CD1c-positive myeloid dendritic cell (primary cell): ENCODE data around the gene CFL2.
"Not testable (repeated sequence)": the region's sequence is repeated elsewhere in the genome, so short reads cannot be mapped to it uniquely, and the experiment has no call there.

Source experiments
- DNase-seq: peaks from one replicate; pipeline ENCODE4 v3.0.0-alpha.2; 2016; ENCODE audit errors: extremely low spot score

The CFL2 gene

GRCh38 chr14:34711796-34712712 is 2.3 kb downstream of the CFL2 start:
- DNase-seq: no peak

GRCh38 chr14:34711169-34711568 is 3.2 kb downstream of the CFL2 start:
- no peak for DNase-seq

GRCh38 chr14:34710744-34711143 is 3.6 kb downstream of the CFL2 start:
- DNase-seq: no peak

GRCh38 chr14:34710006-34710405 is 4.4 kb downstream of the CFL2 start:
- no peak for DNase-seq

GRCh38 chr14:34707722-34708121 is 6.7 kb downstream of the CFL2 start:
- DNase-seq: no peak

GRCh38 chr14:34701808-34702207 is 12.6 kb downstream of the CFL2 start:
- no peak for DNase-seq

GRCh38 chr14:34700622-34701130 is 13.7 kb downstream of the CFL2 start:
- DNase-seq: no peak

- no peak for DNase-seq
Measured at GRCh38 chr14:34699873-34700621, 14.3 kb downstream of the CFL2 start.

- not testable (repeated sequence) for DNase-seq
Measured at GRCh38 chr14:34694216-34694615, 20.2 kb downstream of the CFL2 start.

GRCh38 chr14:34693228-34693939 is 21.0 kb downstream of the CFL2 start:
- DNase-seq: no peak

- DNase-seq: no peak
Measured at GRCh38 chr14:34692898-34693227, 21.5 kb downstream of the CFL2 start.

- DNase-seq: no peak
Measured at GRCh38 chr14:34692348-34692747, 22.0 kb downstream of the CFL2 start.

- no peak for DNase-seq
Measured at GRCh38 chr14:34691206-34691605, 23.2 kb downstream of the CFL2 start.

GRCh38 chr14:34688470-34689206 is 25.8 kb downstream of the CFL2 start:
- DNase-seq: no peak

GRCh38 chr14:34685819-34686428 is 28.5 kb downstream of the CFL2 start:
- no peak for DNase-seq

- DNase-seq: no peak
Measured at GRCh38 chr14:34684578-34684977, 29.8 kb downstream of the CFL2 start.

GRCh38 chr14:34682787-34683321 is 31.5 kb downstream of the CFL2 start:
- peak; percentile 18 for DNase-seq

- DNase-seq: no peak
Measured at GRCh38 chr14:34680806-34681479, 33.5 kb downstream of the CFL2 start.

GRCh38 chr14:34678735-34679134 is 35.7 kb downstream of the CFL2 start:
- no peak for DNase-seq

- no peak for DNase-seq
Measured at GRCh38 chr14:34678306-34678705, 36.1 kb downstream of the CFL2 start.
